HEK293 (cell line): ENCODE measurements around the gene POLR1B.

ENCODE experiments used
- CTCF ChIA-PET: fragments of 350-600 bp; formaldehyde crosslinking; extraction: SDS; loops from one replicate; lab custom pipeline; 2021; ENCODE audit warnings: antibody characterized with exemption; lab: Yijun Ruan, JAX
- POLR2A ChIA-PET: fragments of 300-600 bp; formaldehyde crosslinking; extraction: SDS; loops from one replicate; lab custom pipeline; 2020; ENCODE audit warnings: antibody characterized with exemption, inconsistent platforms; lab: Yijun Ruan, JAX
- H3K27ac ChIP-seq: fragments of 200-500 bp; sonication (Bioruptor generic); 2 replicates; pipeline ENCODE4 v1.5.1; 2014; ENCODE audit warnings: low read depth, low read length, control low read depth, inconsistent platforms; ENCODE audit errors: extremely low read depth
- H3K36me3 ChIP-seq, 2 experiments: fragments of 200-500 bp in 1 of 2; sonication (Bioruptor generic) in 1 of 2; 1 replicate in 1 of 2; 2 replicates in 1 of 2; pipeline ENCODE4 v1.5.1; 2014 to 2017; ENCODE audit warnings: inconsistent platforms in 2 of 2, low read length in 2 of 2; ENCODE audit not compliant: control insufficient read depth in 2 of 2, insufficient read depth in 1 of 2
- H3K4me1 ChIP-seq: fragments of 200-500 bp; sonication (Bioruptor generic); 2 replicates; pipeline ENCODE4 v1.5.1; 2014; ENCODE audit warnings: mild to moderate bottlenecking, low read length, inconsistent platforms; ENCODE audit not compliant: control insufficient read depth, insufficient read depth
- H3K4me3 ChIP-seq: 2 replicates; pipeline ENCODE4 v1.5.1; 2011; ENCODE audit warnings: low read depth, mild to moderate bottlenecking, control low read depth, low read length, moderate library complexity
- H3K9me3 ChIP-seq: fragments of 200-500 bp; sonication (Bioruptor generic); 2 replicates; pipeline ENCODE4 v1.5.1; 2014; ENCODE audit warnings: low read depth, low read length, inconsistent platforms; ENCODE audit not compliant: control insufficient read depth, insufficient read depth
- EGR2 ChIP-seq: fragments of 450-650 bp; formaldehyde crosslinking; IDR thresholded peaks from 2 replicates; pipeline ENCODE4 v1.5.1; 2016; ENCODE audit warnings: low read depth, missing biosample characterization, missing genetic modification characterization
- FEZF1 ChIP-seq: fragments of 450-650 bp; formaldehyde crosslinking; IDR thresholded peaks from 2 replicates; pipeline ENCODE4 v1.5.1; 2016; ENCODE audit warnings: missing biosample characterization, missing genetic modification characterization
- KLF7 ChIP-seq: fragments of 450-650 bp; formaldehyde crosslinking; IDR thresholded peaks from 2 replicates; pipeline ENCODE4 v1.5.1; 2016; ENCODE audit warnings: missing biosample characterization, missing genetic modification characterization, borderline replicate concordance
- KLF9 ChIP-seq: fragments of 450-650 bp; formaldehyde crosslinking; IDR thresholded peaks from 2 replicates; pipeline ENCODE4 v1.5.1; 2016; ENCODE audit warnings: missing biosample characterization, missing genetic modification characterization, low read depth
- OVOL3 ChIP-seq: fragments of 450-650 bp; formaldehyde crosslinking; IDR thresholded peaks from 2 replicates; pipeline ENCODE4 v1.5.1; 2016; ENCODE audit warnings: missing biosample characterization, missing genetic modification characterization
- REPIN1 ChIP-seq: fragments of 450-650 bp; formaldehyde crosslinking; IDR thresholded peaks from 2 replicates; pipeline ENCODE4 v1.5.1; 2017; ENCODE audit warnings: missing biosample characterization, missing genetic modification characterization, low read depth
- SCRT1 ChIP-seq: fragments of 450-650 bp; formaldehyde crosslinking; IDR thresholded peaks from 2 replicates; pipeline ENCODE4 v1.5.1; 2016; ENCODE audit warnings: missing biosample characterization, missing genetic modification characterization, borderline replicate concordance
- YY1 ChIP-seq: fragments of 450-650 bp; formaldehyde crosslinking; IDR thresholded peaks from 2 replicates; pipeline ENCODE4 v1.5.1; 2018; ENCODE audit warnings: missing biosample characterization, missing genetic modification characterization
- ZBTB48 ChIP-seq: fragments of 450-650 bp; formaldehyde crosslinking; IDR thresholded peaks from 2 replicates; pipeline ENCODE4 v1.5.1; 2016; ENCODE audit warnings: missing biosample characterization, missing genetic modification characterization
- ZFP37 ChIP-seq: fragments of 450-650 bp; formaldehyde crosslinking; IDR thresholded peaks from 2 replicates; pipeline ENCODE4 v1.5.1; 2016; ENCODE audit warnings: missing biosample characterization, missing genetic modification characterization
- ZNF114 ChIP-seq: fragments of 450-650 bp; formaldehyde crosslinking; IDR thresholded peaks from 2 replicates; pipeline ENCODE4 v1.5.0; 2017; ENCODE audit warnings: missing biosample characterization, missing genetic modification characterization
- ZNF175 ChIP-seq: fragments of 450-650 bp; formaldehyde crosslinking; IDR thresholded peaks from 2 replicates; pipeline ENCODE4 v1.5.1; 2016; ENCODE audit warnings: missing biosample characterization, missing genetic modification characterization
- ZNF23 ChIP-seq: fragments of 450-650 bp; formaldehyde crosslinking; IDR thresholded peaks from 2 replicates; pipeline ENCODE4 v1.5.1; 2016; ENCODE audit warnings: missing biosample characterization, missing genetic modification characterization, borderline replicate concordance
- ZNF529 ChIP-seq: fragments of 450-650 bp; formaldehyde crosslinking; IDR thresholded peaks from 2 replicates; pipeline ENCODE4 v1.5.1; 2017; ENCODE audit warnings: missing genetic modification characterization, missing biosample characterization; ENCODE audit not compliant: insufficient replicate concordance
- ZNF530 ChIP-seq: fragments of 450-650 bp; formaldehyde crosslinking; IDR thresholded peaks from 2 replicates; pipeline ENCODE4 v1.5.1; 2016; ENCODE audit warnings: low read depth, missing biosample characterization, missing genetic modification characterization
- ZNF561 ChIP-seq: fragments of 450-650 bp; IDR thresholded peaks from 2 replicates; pipeline ENCODE4 v1.5.1; 2018; ENCODE audit warnings: missing biosample characterization, missing genetic modification characterization, borderline replicate concordance
- ZNF660 ChIP-seq: fragments of 450-650 bp; IDR thresholded peaks from 2 replicates; pipeline ENCODE4 v1.5.1; 2018; ENCODE audit warnings: missing biosample characterization, mild to moderate bottlenecking, missing genetic modification characterization
- ZNF830 ChIP-seq: fragments of 450-650 bp; IDR thresholded peaks from 2 replicates; pipeline ENCODE4 v1.5.0; 2018; ENCODE audit warnings: missing biosample characterization, missing genetic modification characterization, low read depth, mild to moderate bottlenecking, moderate library complexity
- ZSCAN16 ChIP-seq: fragments of 450-650 bp; formaldehyde crosslinking; IDR thresholded peaks from 2 replicates; pipeline ENCODE4 v1.5.1; 2016; ENCODE audit warnings: missing biosample characterization, missing genetic modification characterization
- TF ChIP-seq, protein P1 (sequence below): fragments of 450-650 bp; formaldehyde crosslinking; IDR thresholded peaks from 2 replicates; pipeline ENCODE4 v1.5.1; 2017; ENCODE audit warnings: missing biosample characterization, missing genetic modification characterization
- TF ChIP-seq, protein P2 (sequence below): fragments of 450-650 bp; formaldehyde crosslinking; IDR thresholded peaks from 2 replicates; pipeline ENCODE4 v1.5.1; 2016; ENCODE audit warnings: missing biosample characterization, missing genetic modification characterization
- TF ChIP-seq, protein P3 (sequence below): fragments of 450-650 bp; IDR thresholded peaks from 2 replicates; pipeline ENCODE4 v1.5.1; 2018; ENCODE audit warnings: missing biosample characterization, mild to moderate bottlenecking, missing genetic modification characterization

POLR1B gene

DNA sequence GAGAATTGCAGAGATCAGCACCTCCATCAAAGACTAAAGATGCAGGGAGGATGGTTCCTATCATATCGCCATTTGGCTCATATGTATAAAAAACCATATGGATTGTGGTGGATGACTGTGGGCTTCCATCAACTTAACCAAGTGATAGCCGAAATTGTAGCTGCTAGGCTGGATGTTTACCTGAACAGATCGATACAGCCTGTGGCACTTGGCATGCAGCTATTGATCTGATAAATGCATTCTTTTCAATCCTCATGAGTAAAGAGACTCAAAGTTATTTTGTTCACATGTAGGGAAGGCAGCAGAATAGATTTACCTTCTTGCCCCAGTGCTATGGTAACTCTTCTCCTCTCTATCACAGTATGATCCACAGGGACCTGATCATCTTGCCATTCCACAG is 60.7 kb downstream of the POLR1B start:
- H3K9me3 ChIP-seq: no peaks in the 10 kb centered on the region
- TF ChIP-seq ZSCAN16 (no peak), ZNF561 (no peak), YY1 (no peak), FEZF1 (tag by site-specific recombination) (no peak), SCRT1 (tag by site-specific recombination) (no peak), ZNF530 (no peak), ZNF660 (tag by site-specific recombination) (no peak), ZNF114 (tag by site-specific recombination) (no peak), KLF7 (tag by site-specific recombination) (no peak)
- TF ChIP-seq, protein P1, sequence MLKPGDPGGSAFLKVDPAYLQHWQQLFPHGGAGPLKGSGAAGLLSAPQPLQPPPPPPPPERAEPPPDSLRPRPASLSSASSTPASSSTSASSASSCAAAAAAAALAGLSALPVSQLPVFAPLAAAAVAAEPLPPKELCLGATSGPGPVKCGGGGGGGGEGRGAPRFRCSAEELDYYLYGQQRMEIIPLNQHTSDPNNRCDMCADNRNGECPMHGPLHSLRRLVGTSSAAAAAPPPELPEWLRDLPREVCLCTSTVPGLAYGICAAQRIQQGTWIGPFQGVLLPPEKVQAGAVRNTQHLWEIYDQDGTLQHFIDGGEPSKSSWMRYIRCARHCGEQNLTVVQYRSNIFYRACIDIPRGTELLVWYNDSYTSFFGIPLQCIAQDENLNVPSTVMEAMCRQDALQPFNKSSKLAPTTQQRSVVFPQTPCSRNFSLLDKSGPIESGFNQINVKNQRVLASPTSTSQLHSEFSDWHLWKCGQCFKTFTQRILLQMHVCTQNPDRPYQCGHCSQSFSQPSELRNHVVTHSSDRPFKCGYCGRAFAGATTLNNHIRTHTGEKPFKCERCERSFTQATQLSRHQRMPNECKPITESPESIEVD: no peak
- H3K27ac ChIP-seq: no peak overlapping the region
- H3K36me3 ChIP-seq: no peaks in the 10 kb centered on the region
- POLR2A ChIA-PET: no interaction called here
- no peak overlapping the region for H3K4me3 ChIP-seq
- CTCF ChIA-PET: interaction anchor here (0.6 to 1.2 kb wide), 4 partner anchors 8 to 125 kb away, joined by 3 to 5 read pairs (median 4); no protein-coding TSS in a partner anchor
- H3K4me1 ChIP-seq: no peaks in the 10 kb centered on the region

DNA sequence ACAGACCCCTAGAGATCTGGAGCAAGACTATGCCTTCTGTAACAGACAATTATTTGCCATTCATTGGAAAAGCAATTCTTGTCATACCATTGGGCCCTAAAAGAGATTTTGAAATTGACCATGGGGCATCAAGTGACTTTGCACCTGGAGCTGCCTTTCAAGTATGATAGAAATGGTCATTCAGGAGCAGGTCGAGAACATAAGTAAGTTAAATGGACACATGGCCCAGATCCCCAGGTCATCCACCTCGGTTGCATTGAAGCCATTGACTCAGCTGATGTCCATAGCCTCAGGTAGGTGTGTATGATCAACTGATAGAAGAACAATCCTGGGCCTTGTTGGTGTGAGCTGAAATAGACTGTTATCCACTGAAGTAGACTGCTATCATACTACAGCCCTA is 61.5 kb downstream of the POLR1B start:
- Histone ChIP-seq H3K4me1 (no peaks in the 10 kb centered on the region), H3K9me3 (no peaks in the 10 kb centered on the region), H3K36me3 (no peaks in the 10 kb centered on the region), H3K27ac (no peak overlapping the region), H3K4me3 (no peak overlapping the region)
- POLR2A ChIA-PET: no interaction called here
- CTCF ChIA-PET: interaction anchor here (1.2 to 1.4 kb wide), 2 partner anchors 23 to 124 kb away, joined by 4 to 5 read pairs; no protein-coding TSS in a partner anchor
- TF ChIP-seq ZNF175 (tag by site-specific recombination) (no peak), ZBTB48 (tag by site-specific recombination) (no peak), KLF9 (tag by site-specific recombination) (no peak), ZNF529 (tag by site-specific recombination) (no peak), ZFP37 (tag by site-specific recombination) (no peak), ZNF830 (tag by site-specific recombination) (no peak), EGR2 (tag by site-specific recombination) (no peak), ZSCAN16 (no peak), ZNF23 (no peak), OVOL3 (no peak), REPIN1 (no peak)
- TF ChIP-seq, protein P2, sequence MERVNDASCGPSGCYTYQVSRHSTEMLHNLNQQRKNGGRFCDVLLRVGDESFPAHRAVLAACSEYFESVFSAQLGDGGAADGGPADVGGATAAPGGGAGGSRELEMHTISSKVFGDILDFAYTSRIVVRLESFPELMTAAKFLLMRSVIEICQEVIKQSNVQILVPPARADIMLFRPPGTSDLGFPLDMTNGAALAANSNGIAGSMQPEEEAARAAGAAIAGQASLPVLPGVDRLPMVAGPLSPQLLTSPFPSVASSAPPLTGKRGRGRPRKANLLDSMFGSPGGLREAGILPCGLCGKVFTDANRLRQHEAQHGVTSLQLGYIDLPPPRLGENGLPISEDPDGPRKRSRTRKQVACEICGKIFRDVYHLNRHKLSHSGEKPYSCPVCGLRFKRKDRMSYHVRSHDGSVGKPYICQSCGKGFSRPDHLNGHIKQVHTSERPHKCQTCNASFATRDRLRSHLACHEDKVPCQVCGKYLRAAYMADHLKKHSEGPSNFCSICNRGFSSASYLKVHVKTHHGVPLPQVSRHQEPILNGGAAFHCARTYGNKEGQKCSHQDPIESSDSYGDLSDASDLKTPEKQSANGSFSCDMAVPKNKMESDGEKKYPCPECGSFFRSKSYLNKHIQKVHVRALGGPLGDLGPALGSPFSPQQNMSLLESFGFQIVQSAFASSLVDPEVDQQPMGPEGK (tag by site-specific recombination): no peak
- TF ChIP-seq, protein P3, sequence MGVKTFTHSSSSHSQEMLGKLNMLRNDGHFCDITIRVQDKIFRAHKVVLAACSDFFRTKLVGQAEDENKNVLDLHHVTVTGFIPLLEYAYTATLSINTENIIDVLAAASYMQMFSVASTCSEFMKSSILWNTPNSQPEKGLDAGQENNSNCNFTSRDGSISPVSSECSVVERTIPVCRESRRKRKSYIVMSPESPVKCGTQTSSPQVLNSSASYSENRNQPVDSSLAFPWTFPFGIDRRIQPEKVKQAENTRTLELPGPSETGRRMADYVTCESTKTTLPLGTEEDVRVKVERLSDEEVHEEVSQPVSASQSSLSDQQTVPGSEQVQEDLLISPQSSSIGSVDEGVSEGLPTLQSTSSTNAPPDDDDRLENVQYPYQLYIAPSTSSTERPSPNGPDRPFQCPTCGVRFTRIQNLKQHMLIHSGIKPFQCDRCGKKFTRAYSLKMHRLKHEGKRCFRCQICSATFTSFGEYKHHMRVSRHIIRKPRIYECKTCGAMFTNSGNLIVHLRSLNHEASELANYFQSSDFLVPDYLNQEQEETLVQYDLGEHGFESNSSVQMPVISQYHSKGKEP: no peak
